ENCODE measurements around the gene PPP1CA.

DNA sequence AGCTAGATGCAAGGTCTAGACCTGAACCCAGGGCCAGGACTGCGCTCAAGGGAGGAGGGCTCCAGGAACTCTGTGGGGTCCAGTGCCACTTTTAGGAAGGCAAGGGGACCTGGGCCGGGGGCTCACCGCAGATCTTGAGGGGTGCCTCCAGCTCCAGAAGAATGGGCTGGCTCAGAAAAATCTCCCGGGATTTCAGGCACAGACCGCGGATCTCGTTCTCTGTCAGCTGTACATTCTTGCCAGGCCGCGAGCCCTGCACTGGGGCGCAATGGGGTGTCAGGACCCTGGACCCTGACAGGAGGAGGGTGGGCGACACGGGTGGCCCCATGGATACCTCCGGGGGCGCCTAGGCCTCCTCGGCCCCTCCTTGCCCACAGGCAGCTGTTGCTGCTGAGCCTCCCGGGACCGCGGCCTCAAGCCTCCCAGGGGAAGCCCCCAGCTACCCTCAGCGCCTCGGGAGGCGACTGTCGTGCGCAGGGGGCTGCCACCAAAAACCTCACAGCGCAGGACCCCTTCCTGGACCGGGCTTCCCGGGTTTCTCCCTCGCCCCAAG lies 640 bp downstream of the PPP1CA start:
- TF ChIP-seq, protein P1, sequence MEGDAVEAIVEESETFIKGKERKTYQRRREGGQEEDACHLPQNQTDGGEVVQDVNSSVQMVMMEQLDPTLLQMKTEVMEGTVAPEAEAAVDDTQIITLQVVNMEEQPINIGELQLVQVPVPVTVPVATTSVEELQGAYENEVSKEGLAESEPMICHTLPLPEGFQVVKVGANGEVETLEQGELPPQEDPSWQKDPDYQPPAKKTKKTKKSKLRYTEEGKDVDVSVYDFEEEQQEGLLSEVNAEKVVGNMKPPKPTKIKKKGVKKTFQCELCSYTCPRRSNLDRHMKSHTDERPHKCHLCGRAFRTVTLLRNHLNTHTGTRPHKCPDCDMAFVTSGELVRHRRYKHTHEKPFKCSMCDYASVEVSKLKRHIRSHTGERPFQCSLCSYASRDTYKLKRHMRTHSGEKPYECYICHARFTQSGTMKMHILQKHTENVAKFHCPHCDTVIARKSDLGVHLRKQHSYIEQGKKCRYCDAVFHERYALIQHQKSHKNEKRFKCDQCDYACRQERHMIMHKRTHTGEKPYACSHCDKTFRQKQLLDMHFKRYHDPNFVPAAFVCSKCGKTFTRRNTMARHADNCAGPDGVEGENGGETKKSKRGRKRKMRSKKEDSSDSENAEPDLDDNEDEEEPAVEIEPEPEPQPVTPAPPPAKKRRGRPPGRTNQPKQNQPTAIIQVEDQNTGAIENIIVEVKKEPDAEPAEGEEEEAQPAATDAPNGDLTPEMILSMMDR (IDR thresholded peaks at IDR 0.05), result no peak
- no peak for TF ChIP-seq POLR2A (IDR thresholded peaks at IDR 0.05)
